ENCODE data around the gene IL1RL1. TPM values are rescaled to one million over a fixed set of nuclear protein-coding genes. Genes with fewer than 3 reads are reported as not detected.

IL1RL1 gene
- total RNA-seq: 3.8 TPM

- ATAC-seq (no peak), DNase-seq (ENCODE audit: low spot score) (no peak)
- intact Hi-C loops (cut with DNase I): no loop called here
Observed at GRCh38 chr2:102310964-102311640, at the start of gene IL1RL1. TSS of gene IL1RL1 (plus strand) at chr2:102311563. CDS start at chr2:102338265, 26,702 bp downstream.

- intact Hi-C loops (cut with DNase I): no loop called here
- no peak for ATAC-seq
- no peak for DNase-seq (ENCODE audit: low spot score)
Observed at GRCh38 chr2:102262216-102263129, 48.9 kb upstream of the IL1RL1 start.

- intact Hi-C loops (cut with DNase I): no loop called here
- DNase-seq (ENCODE audit: low spot score): no peak
- no peak for ATAC-seq
Observed at GRCh38 chr2:102264952-102265351, 46.4 kb upstream of the IL1RL1 start.

- intact Hi-C loops (cut with DNase I): no loop called here
- no peak for DNase-seq (ENCODE audit: low spot score)
Observed at GRCh38 chr2:102266204-102266603, 45.2 kb upstream of the IL1RL1 start.

GRCh38 chr2:102267774-102268173 is 43.6 kb upstream of the IL1RL1 start:
- no peak for ATAC-seq
- intact Hi-C loops (cut with DNase I): no loop called here
- DNase-seq (ENCODE audit: low spot score): no peak

More at GRCh38 chr2:102266204-102266603, 45.2 kb upstream of the IL1RL1 start:
- ATAC-seq: peak; percentile 65

DNA sequence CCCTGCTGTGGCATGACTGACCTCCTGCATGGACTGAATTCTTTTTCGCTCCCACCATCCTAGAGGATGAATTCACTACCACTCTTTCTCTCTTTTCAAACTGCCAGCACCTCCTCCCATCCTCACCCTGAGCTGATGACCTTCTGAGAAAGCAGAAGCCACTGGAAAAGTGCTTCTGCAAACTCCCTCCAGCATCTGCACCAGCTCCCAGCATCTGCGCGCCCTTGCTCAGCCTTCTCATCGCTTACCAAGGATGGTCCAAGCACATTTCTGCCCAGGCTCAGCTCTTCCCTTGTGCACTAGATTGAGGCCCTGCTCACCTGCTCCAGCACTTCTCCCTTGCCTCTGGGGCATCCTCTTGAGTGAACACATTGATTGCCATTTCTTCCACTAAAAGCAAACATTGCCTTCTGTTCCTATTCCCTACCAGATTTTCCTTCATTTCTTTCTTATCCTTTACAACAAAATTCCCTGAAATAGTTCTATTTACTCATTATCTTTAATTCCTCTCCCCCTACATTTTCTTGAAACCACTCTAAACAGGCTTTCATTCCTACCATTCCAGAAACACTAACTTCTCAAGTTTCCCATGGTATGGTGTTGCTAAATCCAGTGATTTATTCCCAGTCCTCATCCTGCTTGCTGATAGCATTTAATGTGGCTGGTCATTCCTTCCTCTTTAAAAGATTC is 42.7 kb upstream of the IL1RL1 start:
- intact Hi-C loops (cut with DNase I): no loop called here
- ATAC-seq: no peak
- no peak for DNase-seq (ENCODE audit: low spot score)

DNA sequence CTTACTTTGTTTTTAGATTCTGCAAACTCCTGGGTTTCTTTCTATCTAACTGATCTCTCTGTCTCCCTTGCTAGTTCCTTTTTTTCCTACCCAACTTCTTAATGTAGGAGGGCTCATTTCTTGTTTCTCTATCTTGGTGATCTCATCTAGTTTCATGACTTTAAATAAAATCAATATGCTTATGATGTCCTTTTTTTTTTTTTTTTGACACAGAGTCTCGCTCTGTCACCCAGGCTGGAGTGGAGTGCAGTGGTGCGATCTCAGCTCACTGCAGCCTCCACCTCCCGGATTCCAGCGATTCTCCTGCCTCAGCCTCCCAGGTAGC is 42.2 kb upstream of the IL1RL1 start:
- ATAC-seq: no peak
- intact Hi-C loops (cut with DNase I): no loop called here

GRCh38 chr2:102271844-102272243 is 39.5 kb upstream of the IL1RL1 start:
- ATAC-seq (no peak), DNase-seq (ENCODE audit: low spot score) (no peak)
- intact Hi-C loops (cut with DNase I): no loop called here

More for the DNA sequence above, 42.2 kb upstream of the IL1RL1 start:
- no peak for DNase-seq (ENCODE audit: low spot score)

GRCh38 chr2:102273619-102274211 is 37.6 kb upstream of the IL1RL1 start:
- intact Hi-C loops (cut with DNase I): no loop called here

GRCh38 chr2:102276549-102277201 is 34.7 kb upstream of the IL1RL1 start:
- no peak for DNase-seq (ENCODE audit: low spot score)
- intact Hi-C loops (cut with DNase I): no loop called here

More at GRCh38 chr2:102273619-102274211, 37.6 kb upstream of the IL1RL1 start:
- DNase-seq (ENCODE audit: low spot score) (no peak), ATAC-seq (peak; percentile 55)

GRCh38 chr2:102277202-102277700 is 34.1 kb upstream of the IL1RL1 start:
- intact Hi-C loops (cut with DNase I): no loop called here
- DNase-seq (ENCODE audit: low spot score): no peak
- no peak for ATAC-seq

More at GRCh38 chr2:102276549-102277201, 34.7 kb upstream of the IL1RL1 start:
- ATAC-seq: no peak

- intact Hi-C loops (cut with DNase I): no loop called here
- DNase-seq (ENCODE audit: low spot score) (no peak), ATAC-seq (no peak)
Observed at GRCh38 chr2:102278720-102279390, 32.5 kb upstream of the IL1RL1 start.

DNA sequence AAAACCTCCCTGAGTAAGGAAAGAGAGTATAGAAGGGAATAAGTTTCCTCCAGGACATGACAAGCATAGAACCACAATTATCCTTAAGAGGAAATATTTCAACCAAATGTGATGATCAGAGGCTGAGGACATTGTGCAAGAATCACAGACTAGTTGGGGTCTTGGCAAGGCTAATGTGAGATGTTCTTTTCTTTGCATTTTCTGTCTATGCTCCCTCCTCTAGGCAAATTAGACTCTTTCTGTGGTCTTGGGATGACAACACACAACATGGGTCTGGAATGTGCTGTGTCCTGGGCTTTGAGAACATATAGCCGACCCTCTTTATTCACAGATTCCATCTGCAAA is 32.0 kb upstream of the IL1RL1 start:
- ATAC-seq (no peak), DNase-seq (ENCODE audit: low spot score) (no peak)
- intact Hi-C loops (cut with DNase I): no loop called here

DNA sequence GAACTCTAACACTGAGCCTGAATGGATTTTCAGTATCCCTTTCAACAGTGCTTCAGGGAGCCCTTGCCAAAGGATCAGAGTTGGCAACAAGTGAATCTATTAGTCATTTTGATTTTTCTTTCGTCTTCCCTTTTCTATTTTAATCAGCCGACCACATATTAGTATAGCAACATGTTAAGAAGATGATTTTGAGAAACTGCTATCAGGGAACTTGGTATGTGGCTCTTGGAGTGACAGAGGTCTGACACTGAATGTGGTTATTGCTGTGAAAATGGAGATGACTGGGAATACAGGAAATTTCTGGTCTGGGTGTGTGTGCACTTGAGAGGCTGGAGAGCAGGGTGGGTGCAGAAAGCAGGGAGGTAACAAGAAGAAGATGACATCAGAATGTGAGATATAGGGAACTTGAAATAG is 28.7 kb upstream of the IL1RL1 start:
- intact Hi-C loops (cut with DNase I): no loop called here
- no peak for ATAC-seq
- DNase-seq (ENCODE audit: low spot score): no peak

- no peak for ATAC-seq
- intact Hi-C loops (cut with DNase I): no loop called here
- DNase-seq (ENCODE audit: low spot score): no peak
Observed at GRCh38 chr2:102283996-102284395, 27.4 kb upstream of the IL1RL1 start.

GRCh38 chr2:102284611-102285010 is 26.8 kb upstream of the IL1RL1 start:
- ATAC-seq (no peak), DNase-seq (ENCODE audit: low spot score) (no peak)

GRCh38 chr2:102285368-102285767 is 26.0 kb upstream of the IL1RL1 start:
- ATAC-seq: no peak
- no peak for DNase-seq (ENCODE audit: low spot score)
- intact Hi-C loops (cut with DNase I): no loop called here

More at GRCh38 chr2:102284611-102285010, 26.8 kb upstream of the IL1RL1 start:
- intact Hi-C loops (cut with DNase I): no loop called here

DNA sequence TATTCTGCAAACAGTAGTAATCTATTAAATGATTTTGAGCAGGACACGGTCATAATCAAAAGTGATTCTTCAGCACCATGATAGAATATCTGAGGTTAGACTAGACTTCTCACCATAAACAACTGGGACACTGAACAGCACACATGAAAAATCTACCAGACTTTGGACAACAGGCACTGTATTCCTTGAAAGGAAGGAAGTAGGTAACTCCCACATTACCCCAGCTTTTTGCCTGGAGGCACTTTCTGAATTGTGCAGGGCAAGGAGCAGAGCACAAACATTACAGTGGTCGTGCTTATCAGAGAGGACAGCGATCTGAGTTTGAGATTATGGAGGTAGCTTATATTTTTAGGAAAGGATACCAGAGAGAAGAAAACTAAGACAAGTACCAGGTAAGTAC is 25.3 kb upstream of the IL1RL1 start:
- DNase-seq (ENCODE audit: low spot score) (no peak), ATAC-seq (no peak)
- intact Hi-C loops (cut with DNase I): no loop called here
